HG02642 (cell line): Measurements from ENCODE around the gene SIGLEC7.

Experiments used
- ATAC-seq: cut with Tn5 transposase; IDR thresholded peaks from one replicate; pipeline ENCODE4 v1.9.1; 2021; ENCODE audit warnings: mild to moderate bottlenecking; ENCODE audit not compliant: unreplicated experiment, poor library complexity

Gene SIGLEC7

DNA sequence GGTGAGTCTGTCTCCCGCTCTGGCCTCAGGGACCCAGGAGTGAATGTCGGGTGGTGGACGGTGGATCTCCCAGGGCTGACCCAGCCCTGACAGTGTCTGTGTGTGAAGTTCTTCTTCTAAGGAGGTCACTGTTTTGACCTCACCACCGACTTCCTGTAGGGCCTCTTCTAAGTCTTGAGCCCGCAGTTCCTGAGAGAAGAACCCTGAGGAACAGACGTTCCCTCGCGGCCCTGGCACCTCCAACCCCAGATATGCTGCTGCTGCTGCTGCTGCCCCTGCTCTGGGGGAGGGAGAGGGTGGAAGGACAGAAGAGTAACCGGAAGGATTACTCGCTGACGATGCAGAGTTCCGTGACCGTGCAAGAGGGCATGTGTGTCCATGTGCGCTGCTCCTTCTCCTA, at the start of gene SIGLEC7:
Gene SIGLEC7, plus strand, starts transcription at position 183 of the 400 bp plus-strand sequence. Its CDS starts 69 bp downstream, at position 252.
- ATAC-seq, result no peak

DNA sequence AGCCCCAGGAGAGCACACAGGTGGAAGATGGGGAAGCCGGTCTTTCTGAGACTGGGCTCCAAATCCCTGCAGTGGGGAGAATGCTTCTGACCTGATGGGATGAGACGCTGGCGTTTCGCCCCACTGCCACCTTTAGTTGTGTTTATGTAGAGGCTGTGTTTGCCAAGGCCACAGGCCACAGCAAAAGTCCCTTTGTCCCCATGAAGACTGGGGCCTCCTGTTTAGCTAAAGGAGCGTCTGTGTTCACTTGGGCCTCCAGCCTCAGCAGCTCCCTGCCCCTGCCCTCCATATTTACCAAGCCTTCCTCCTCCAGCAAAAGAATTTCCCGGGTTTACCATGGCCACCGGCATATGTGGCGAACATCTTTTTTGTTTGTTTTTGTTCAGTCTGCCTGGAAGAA, 49.0 kb upstream of the SIGLEC7 start:
- no peak for ATAC-seq

DNA sequence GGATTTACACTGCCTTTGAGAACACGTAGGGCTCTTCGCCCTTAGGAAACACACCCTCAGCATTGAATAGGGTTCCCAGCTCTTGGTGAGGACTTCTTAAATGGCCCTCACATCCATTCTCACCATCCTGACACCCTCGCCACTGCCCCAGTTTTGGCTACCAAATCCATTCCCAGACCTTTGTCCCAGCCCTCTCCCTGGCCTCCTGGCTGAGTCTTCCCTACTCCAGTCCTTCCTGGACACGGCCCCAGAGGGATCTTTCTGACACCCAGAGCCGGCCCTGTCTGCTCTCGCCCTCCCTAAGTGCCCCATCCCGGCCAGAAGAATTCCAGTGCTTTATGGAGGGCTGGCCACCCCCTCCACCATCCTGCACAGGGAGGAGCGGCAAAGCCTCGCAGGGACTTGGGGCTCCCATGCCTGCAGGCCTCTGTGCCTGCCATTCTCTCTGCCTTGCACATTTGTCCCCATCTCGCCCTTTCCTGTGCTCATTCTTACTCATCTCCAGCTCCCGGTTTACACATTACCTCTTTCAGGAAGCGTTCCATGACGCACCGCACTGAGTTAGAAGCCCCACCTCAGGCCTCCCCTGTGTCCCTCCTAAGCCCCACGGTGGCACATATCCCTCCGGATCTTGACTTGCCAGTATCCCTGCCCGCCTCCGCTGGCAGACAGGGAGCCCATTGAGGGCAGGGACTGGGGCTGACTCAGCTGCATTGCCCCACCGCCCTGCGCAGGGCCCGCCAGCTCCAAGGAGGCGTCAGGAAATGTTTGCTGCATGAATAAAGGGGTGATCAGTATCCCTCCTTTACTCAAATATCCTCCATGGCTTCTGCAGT, 48.4 kb upstream of the SIGLEC7 start:
- ATAC-seq, result no peak

DNA sequence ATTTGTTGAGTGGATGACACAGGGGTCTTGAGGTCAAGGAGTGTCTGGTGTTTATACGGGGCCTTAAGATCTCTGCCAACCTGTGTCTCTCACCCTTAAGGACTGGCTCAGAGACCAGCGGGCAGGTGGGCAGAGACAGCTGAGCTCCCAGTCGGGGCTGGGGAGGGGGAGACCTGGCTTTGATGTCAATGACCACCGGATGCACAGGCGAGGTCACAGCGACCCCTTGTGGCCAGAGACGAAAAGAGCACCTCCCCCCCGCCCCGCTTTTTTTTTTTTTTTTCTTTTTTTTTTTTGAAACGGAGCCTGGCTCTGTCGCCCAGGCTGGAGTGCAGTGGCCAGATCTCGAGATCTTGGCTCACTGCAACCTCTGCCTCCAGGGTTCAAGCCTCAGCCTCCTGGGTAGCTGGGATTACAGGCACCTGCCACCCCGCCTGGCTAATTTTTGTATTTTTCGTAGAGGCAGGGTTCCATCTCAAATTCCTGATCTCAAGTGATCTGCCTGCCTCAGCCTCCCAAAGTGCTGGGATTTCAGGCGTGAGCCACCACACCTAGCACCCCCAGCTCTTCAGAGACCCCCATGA, 47.3 kb upstream of the SIGLEC7 start:
- ATAC-seq, result no peak

DNA sequence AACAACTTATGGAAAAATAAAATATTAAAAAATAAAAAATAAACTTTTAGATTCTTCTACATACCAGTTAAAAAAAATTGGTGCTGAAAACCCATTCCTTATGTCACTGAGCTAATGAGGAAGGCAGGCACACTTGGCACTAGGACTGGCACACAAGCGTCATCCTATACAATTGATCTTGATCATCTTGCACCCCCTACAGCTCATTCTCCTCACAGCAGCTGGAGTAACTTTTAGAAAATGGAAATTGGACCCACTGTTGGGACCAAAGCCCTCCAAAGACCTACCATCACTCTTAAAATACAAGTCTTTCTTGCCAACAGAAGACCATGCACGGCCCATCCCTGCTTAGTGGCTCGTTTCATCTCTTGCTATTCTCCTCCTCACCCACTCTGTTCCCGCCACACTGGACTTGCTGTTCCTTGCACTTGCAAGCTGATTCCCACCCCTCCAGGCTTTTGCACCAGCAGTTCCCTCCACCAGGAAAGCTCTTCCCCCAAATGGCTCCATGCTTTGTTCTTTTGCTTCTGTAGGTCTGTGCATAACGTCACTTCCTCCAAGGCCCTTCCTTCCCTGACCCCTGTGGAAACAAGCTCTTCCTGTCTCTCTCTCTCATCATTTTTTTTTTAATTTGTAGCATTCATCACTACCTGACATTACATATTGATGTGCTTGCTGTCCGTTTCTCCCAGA, 45.5 kb upstream of the SIGLEC7 start:
- no peak for ATAC-seq

DNA sequence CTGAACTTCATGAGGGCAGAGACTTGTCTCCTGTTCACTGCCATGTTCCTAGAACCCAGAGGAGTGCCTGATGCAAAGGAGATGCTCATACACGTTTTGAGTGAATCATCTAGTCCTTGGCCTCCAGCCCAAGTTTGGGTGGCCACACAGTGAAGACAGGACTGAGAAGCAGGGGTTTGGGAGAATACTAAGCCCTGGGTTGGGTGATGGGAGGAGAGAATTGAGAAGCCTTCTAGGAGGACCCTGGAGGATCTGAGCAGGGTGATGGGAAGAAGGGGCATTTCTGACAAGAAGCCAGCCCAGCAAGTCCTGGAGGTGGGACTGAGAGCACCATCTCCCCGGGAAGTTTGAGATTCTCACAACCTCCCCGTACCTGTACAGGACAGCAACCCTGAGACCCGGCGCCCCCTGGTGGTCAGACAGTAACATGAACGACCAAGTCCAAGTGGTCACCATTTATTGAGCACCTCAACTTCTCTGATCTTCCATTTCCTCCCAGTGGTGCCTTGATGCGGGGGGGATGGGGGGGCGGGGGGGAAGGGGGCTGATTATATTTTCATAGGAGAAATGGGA, 44.8 kb upstream of the SIGLEC7 start:
- ATAC-seq, result no peak

DNA sequence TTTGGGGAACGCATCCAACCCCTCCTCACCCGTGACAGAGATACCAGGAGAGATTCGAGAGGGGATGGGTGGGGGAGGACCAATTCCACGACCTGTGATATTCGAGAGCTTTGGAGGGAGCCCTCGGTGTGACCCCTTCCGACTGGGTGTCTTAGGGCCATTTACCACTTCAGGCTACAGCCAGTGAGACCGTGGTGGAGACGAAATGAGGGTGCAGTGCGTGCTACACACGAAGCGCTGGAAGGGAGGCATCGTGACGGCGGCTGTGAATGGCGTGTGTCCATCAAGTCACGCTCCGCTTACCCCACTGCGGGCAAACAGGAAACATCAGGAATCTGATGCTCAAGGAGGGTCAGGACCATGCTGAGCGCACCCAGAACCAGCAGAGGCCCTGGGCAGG, 44.3 kb upstream of the SIGLEC7 start:
- ATAC-seq, result no peak

DNA sequence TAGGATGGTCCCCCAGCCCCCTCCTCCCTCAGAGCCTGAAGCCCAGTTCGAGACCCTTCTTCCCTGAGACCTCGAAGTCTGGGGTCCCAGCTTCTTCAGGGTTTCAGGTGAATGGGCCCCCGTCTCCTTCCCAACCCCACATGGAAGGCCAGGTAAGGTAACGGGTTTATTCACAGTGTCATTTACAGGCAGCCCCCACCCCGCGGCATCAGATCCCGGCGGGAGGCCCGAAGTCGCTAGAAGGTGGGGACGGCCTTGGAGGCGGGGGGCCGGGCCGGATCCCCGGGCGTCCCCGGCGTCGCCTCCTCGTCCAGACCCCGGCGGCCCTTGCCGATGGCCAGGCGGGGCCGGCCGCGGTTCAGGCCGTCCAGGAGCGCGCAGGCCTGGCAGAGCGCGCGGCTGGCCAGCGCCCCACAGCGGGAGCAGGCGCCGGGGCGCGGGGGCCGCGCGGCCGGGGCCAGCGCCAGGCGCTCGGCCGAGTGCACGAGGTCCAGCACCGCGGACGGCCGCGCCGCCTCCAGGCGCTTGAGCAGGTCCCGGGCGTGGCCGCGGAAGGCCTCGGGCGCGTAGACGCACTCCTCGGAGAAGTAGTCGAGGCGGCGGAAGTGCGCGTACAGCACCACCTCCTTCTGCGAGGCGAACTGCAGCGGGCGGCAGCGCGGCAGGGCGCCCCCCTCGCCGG, 43.6 kb upstream of the SIGLEC7 start:
- no peak for ATAC-seq

DNA sequence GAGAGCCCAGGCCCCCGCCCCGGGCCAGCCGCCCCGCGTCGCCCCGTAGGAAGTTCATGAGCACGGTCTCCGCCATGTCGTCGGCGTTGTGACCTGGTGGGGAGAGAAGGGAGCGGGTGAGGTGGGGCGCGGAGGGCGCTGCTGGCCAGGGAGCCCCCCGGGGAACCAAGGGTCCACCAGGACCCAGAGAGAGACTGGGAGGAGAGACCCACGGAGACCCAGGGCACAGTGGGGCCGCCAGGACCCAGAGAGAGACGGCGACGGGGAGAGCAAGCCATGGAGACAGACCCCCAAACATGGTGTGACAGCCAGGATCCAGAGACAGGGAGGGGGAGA, 43.1 kb upstream of the SIGLEC7 start:
- ATAC-seq, result no peak

DNA sequence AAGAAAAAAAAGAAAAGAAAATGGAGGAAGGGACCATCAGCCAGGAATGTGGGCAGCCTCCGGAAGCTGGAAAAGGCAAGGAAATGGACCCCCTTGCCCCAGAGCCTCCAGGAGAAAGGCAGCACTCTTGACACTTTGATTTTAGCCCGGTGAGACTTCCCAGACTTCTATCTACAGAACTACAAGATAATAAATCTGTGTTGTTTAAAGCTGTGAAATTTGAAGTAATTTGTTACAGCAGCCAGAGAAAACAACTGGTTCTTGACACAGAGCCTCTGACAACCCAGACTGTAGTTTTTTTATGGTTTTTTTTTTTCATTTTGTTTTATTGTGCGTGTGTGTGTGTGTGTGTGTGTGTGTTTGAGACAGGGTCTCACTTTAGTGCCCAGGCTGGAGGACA, 41.5 kb upstream of the SIGLEC7 start:
- ATAC-seq, result no peak

DNA sequence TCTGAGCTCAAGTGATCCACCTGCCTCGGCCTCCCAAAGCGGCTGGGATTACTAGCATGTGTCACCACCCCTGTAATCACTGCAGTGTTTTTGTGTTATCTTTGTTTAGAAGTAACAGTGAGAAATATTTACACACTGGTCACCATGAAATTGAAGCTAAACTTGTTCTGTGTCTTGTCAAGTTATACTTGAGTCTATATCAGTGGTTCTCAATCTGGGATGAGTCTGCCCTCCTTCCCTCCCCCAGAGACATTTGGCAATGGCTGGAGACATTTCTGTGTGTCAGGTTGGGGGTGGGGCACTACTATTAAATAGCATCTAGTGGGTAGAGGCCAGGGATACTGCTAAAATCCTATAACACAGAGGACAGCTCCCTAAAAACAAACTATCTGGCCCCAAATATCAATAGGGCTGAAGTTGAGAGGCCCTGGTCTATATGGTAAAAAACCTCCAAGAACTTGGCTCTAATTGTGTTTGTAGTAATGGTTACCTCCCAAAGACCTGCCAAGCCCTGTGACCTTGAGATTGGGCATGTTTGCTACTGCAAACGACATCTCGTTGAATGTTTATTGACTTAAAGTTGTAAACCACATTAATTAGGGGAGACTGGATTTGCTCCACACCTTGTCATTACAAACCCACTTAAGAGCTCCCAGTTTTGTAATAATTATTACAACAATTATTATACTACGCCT, 40.8 kb upstream of the SIGLEC7 start:
- no peak for ATAC-seq

DNA sequence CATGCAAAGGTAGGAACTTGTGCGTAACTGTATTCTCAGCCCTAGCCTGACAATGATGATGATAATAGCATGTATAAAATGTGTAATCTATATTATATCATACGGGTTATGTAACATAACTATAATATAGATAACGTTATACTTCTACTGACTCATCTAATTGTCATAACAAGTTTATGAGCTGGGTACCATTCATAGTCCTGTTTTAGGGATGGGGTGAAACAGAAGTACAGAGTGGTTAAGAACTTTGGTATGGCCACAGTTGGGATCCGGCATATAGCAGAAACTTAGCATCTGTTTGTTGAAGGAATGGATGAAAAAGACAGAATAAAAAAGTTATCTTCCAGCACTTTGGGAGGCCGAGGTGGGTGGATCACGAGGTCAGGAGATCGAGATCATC, 39.1 kb upstream of the SIGLEC7 start:
- no peak for ATAC-seq

DNA sequence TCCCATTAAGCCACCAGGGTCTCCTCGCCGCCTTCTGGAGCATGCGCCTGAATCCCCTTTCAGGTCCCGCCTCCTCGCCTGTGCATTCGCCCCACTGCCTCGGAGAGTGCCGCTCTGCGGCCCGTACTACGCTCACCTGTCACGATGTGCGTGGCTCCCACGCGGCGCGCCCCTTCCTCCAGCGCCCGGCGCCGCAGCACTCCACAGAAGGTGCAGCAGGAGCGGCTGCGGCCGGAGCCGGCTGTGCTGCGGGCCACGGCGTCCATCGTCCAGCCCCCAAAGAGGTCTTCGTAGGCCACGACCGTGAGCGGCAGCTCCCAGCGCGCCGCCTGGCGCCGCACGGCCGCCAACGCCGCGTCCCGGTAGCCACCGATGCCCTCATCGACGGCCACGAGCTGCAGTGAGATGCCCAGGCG, 38.2 kb upstream of the SIGLEC7 start:
- ATAC-seq, result no peak

DNA sequence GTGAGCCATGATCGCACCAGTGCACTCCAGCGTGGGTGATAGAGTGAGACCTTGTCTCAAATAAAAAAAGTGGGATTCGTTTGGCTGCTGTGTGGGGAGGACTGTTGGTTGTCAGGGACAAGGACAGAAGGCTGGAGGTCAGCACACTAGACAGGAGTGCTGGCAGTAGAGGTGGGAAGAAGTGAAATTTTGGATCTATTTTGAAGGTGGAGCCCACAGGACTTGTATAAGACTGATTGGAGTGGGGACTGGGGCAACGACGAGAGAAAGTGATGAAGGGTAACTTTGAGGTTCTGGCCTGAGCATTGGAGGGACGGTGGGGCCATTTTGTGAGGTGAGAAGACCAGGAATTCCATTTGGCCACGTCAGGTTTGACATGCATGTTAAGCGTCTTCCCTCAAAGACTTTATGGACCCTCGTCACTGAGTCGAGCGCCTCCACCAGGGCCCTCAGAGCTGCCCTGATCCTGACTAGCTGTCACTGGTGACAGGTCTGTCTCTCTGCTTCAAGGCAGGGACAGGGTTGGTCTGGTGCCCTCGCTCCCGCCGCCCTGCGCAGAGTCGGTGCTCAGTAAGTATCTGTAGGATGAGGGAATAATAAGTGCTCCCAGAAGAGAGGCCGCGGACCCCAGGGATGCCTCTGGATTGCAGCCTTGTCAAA, 34.6 kb upstream of the SIGLEC7 start:
- ATAC-seq, result no peak

DNA sequence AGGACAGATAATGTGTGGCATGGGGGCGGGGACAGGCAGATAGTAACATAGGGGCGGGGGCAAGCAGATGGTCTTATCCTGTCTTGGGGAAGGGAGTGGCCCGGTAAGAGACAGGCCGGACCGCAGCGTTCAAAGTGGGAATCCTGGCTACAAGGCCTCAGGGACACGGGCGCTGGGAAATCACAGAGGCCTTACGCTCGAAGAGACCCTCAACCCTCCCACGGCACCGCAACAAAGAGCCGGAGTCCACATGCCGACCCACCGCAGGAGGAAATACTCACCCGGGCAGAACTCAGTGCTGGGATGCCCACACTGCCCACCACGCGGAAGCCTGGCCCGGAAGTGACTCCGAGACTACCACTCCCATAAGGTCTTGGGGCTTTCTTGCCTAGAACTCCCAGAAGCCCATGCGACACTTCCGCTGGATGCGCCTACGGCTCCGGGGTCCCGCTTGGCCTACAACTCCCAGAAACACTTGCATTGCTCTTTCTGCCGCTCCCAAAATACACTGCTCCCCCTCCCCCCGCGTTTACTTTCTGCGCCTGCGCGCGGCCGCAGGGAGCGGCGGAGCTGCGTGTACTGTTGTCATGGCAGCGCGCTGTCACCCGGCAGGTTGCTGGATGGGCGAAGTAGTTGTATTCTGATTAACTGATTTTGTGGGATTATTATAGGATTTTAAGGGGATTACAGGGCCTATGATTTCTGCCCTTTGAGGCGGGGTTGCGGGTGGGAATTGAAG, 33.9 kb upstream of the SIGLEC7 start, which contains the start of gene CTU1:
Gene CTU1, minus strand, starts transcription at position 344 of the 739 bp plus-strand sequence. CDS start 3,840 bp downstream, outside the sequence.
- ATAC-seq, result peak; percentile 92

DNA sequence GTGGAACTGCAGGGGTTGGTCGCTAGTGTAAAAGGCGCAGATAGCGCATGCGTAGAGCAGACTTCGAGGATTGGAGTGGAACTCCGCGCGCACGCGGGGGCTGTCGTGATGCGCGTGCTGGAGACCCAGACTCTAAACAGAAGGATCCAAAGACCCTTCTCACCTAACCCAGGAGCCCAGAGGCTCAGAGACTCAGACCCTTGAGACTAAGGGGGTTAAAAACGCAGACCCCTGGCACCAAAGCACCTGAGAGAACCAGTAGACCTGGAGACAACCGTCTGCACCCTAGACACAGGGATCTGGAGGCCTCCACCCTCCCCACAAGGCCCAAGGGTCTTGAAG, 33.3 kb upstream of the SIGLEC7 start:
- ATAC-seq, result peak; percentile 44

DNA sequence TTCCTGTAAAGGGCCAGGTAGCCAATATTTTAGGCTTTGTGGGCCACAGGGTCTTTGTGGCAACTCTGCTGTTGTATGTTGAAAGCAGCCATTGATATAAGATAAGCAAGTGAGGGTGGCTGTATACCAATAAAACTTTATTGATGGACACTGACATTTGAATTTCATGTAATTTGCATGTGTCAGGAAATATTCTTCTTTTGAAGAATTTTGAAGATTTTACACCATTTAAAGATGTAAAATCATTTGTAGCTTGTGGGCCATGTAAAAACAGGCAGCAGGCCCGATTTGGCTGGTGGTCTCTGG, 31.5 kb upstream of the SIGLEC7 start:
- ATAC-seq, result no peak

DNA sequence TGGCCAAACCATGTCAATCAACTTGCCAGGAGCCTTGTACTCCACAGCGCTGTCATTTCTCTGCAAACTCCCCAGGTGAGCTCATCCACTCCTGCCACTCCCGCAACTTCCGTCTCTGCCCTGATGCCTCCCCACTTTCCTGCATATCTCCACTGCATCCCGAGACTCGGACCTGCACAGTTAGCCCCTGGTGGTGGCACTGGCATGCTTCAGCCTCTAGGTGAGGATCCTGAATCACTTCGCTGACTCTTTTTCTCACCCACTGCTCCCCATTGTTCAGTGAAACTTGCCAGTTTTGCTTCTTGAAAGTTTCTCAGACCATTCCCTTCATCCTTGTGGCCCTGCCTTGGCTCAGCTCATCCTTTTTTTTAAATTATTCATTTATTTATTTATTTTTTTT, 30.5 kb upstream of the SIGLEC7 start:
- ATAC-seq, result no peak

DNA sequence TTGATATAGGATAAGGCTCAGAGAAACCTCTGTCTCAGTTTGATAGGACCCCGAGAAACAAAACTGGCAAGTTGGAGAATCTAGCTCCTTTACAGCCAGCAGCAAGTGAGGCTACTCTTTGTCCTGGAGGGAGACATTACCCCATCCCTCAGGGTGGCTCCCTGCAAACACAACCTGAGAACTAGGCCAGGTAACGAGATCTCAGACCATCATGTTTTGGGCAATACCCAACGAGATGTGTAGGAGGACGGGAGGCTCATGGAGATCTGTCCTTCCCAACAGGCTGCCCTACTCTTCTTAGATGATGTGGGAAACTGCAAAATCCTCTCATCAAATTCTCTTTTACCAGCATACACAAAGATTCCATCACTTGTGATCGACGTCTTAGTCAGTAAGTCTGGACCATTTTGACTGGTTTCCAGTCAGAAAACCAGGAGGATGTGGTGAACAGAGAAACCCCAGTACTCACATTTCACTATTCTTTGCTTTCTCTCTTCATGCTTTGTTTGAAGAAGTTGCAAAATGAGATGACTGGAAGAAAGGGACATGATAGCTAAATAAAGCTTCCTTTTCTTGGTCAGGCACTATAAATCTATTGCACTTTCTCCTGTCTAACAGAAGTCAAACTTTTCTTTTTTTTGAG, 27.9 kb upstream of the SIGLEC7 start:
- ATAC-seq, result no peak
